Left lung (tissue), 10 donors: ENCODE measurements around the gene ZBTB25. TPM values are rescaled to one million over a fixed set of nuclear protein-coding genes. Genes with fewer than 3 reads are reported as not detected.

Source experiments
- ATAC-seq: fragments of 200-7000 bp; cut with Tn5 transposase; one replicate; pipeline ENCODE4 v1.9.1; 2020; ENCODE audit warnings: moderate library complexity
- DNase-seq, 4 donors: peaks; one replicate each; pipeline ENCODE4 v3.0.0-alpha.2; 2013 to 2020
- H3K27ac ChIP-seq, 2 donors: fragments of 200-600 bp; sonication (generic) in 1 of 2; one replicate each; pipeline versions ENCODE4 v1.5.0 to v1.8.0; 2020 to 2021
- H3K27me3 ChIP-seq, 2 donors: fragments of 200-600 bp; sonication (generic) in 1 of 2; one replicate each; pipeline versions ENCODE4 v1.5.0 to v1.8.0; 2020 to 2021
- H3K36me3 ChIP-seq, 2 donors: fragments of 200-600 bp; sonication (generic) in 1 of 2; one replicate each; pipeline versions ENCODE4 v1.5.0 to v1.8.0; 2020 to 2021
- H3K4me1 ChIP-seq, 2 donors: fragments of 200-600 bp; one replicate each; pipeline ENCODE4 v1.8.0; 2021
- H3K4me3 ChIP-seq, 2 donors: fragments of 200-600 bp; sonication (generic) in 1 of 2; one replicate each; pipeline versions ENCODE4 v1.5.0 to v1.8.0; 2020 to 2021; ENCODE audit warnings: mild to moderate bottlenecking in 1 of 2
- H3K9me3 ChIP-seq, 2 donors: fragments of 200-600 bp; sonication (generic) in 1 of 2; one replicate each; pipeline versions ENCODE4 v1.5.0 to v1.8.0; 2020 to 2021
- intact Hi-C, 2 donors: fragments of 100-400 bp; cut with DNase I; formaldehyde crosslinking; loops; one replicate each; pipeline versions ENCODE4 v1.11.2 to v1.14.2; 2022
- polyA plus RNA-seq, 6 donors: library from polyadenylated mRNA; unstranded; fragments of 120-200 nt; gene quantifications; one replicate each; pipeline ENCODE4 v1.2.1, GENCODE V29; 2013; ENCODE audit not compliant: insufficient read length in 6 of 6
- total RNA-seq, 2 donors: library from RNA; stranded (reverse); fragmentation: NEBNext Ultra II Directional; extraction: Animal tissue kit (Norgen Biotek cat#: 25700); gene quantifications; one replicate each; pipeline ENCODE4 v1.2.1, GENCODE V29; 2021
- TF ChIP-seq, protein P1 (sequence below), 2 donors: fragments of 200-600 bp; sonication (generic) in 1 of 2; IDR thresholded peaks; one replicate each; pipeline versions ENCODE4 v1.5.0 to v1.8.0; 2021; ENCODE audit warnings: antibody characterized with exemption in 2 of 2
- donor health status: DM: no; HTN: yes; CAD: no.
- donor health status: DM: no; HTN: no; CAD: no.

ZBTB25 gene
- total and polyA plus RNA-seq, 8 donors: 10.1 to 18.5 (median 13.7) TPM

DNA sequence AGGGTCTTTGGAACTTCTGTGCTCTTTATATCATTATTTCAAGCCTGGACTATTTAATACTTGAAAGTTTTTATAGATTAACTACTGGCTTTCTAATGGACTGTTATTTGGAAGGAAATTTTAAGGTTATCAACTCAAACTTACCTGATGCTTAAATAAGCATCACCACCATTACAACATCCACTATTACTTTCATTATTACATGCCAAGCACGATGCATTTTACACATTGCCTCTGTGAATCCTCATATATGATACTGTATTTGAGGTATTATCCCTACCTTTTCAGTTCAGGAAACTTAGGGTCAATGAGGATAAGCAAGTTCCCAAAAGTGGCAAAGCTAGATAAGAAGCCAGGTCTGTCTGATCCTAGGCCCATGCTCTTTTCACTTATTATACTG is 13.3 kb upstream of the ZBTB25 start:
- no peaks in the 10 kb centered on the region for H3K27me3 ChIP-seq
- H3K9me3 ChIP-seq: no peaks in the 10 kb centered on the region
- DNase-seq (no peak), ATAC-seq (no peak)
- no peak overlapping the region for H3K27ac ChIP-seq
- TF ChIP-seq, protein P1, sequence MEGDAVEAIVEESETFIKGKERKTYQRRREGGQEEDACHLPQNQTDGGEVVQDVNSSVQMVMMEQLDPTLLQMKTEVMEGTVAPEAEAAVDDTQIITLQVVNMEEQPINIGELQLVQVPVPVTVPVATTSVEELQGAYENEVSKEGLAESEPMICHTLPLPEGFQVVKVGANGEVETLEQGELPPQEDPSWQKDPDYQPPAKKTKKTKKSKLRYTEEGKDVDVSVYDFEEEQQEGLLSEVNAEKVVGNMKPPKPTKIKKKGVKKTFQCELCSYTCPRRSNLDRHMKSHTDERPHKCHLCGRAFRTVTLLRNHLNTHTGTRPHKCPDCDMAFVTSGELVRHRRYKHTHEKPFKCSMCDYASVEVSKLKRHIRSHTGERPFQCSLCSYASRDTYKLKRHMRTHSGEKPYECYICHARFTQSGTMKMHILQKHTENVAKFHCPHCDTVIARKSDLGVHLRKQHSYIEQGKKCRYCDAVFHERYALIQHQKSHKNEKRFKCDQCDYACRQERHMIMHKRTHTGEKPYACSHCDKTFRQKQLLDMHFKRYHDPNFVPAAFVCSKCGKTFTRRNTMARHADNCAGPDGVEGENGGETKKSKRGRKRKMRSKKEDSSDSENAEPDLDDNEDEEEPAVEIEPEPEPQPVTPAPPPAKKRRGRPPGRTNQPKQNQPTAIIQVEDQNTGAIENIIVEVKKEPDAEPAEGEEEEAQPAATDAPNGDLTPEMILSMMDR (IDR thresholded peaks at IDR 0.05): no peak
- intact Hi-C loops: no loop called here
- H3K36me3 ChIP-seq: peaks cover 0 to 7% of the 10 kb centered on the region in 2 donors
- peaks cover 0 to 39% of the 10 kb centered on the region in 2 donors for H3K4me1 ChIP-seq
- no peak overlapping the region for H3K4me3 ChIP-seq

DNA sequence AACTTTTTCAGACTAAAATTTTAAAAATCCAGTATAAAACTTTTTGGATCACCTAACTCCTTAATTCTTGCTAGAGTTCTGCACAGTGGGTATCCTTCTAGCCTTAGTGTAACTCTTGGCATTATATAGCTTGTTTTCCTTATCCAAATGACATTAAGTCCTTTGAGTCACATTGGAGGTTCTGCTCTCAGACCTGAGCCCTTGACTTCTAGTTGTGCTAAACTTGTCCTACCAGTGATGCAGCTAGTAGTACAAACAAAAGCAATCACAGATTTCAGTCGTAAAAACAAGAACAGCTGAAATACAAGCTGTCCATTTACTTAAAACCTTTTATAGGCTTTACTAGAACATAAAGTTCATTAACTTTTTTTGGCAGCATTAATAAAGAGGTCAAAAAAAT is 11.4 kb upstream of the ZBTB25 start:
- H3K36me3 ChIP-seq: no peaks in the 10 kb centered on the region
- H3K27ac ChIP-seq: no peak overlapping the region
- intact Hi-C loops: no loop called here
- TF ChIP-seq, protein P1 (IDR thresholded peaks at IDR 0.05): no peak
- ATAC-seq (peak; percentile 58), DNase-seq (peak in 1 of 4 donors; percentile 30)
- H3K27me3 ChIP-seq: no peaks in the 10 kb centered on the region
- peaks cover 14 to 48% of the 10 kb centered on the region in 2 donors for H3K4me1 ChIP-seq
- no peaks in the 10 kb centered on the region for H3K9me3 ChIP-seq
- H3K4me3 ChIP-seq: no peak overlapping the region

DNA sequence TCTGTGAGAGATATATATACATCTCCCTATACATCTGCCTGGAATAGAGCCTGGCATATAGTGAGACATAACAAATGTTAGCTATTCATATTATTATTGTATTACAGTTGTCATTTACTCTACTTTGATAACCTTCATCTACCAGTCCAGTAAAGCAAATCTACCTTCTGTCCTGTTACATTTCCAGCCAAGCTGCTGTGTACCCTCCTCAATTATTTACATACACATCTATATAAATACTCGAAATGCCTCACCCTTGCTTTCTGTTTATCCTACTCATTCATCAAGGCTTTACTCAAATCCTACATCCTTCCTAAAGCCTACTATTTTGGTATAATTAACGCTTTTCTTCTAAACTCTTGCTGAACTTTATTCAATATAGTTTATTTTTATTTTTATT is 9.6 kb upstream of the ZBTB25 start:
- TF ChIP-seq, protein P1 (IDR thresholded peaks at IDR 0.05): no peak
- intact Hi-C loops: no loop called here
- H3K36me3 ChIP-seq: no peaks in the 10 kb centered on the region
- DNase-seq (no peak), ATAC-seq (no peak)
- H3K27ac ChIP-seq: no peak overlapping the region
- H3K27me3 ChIP-seq: no peaks in the 10 kb centered on the region
- peaks cover 23 to 62% of the 10 kb centered on the region in 2 donors for H3K4me1 ChIP-seq
- H3K9me3 ChIP-seq: no peaks in the 10 kb centered on the region
- no peak overlapping the region for H3K4me3 ChIP-seq

DNA sequence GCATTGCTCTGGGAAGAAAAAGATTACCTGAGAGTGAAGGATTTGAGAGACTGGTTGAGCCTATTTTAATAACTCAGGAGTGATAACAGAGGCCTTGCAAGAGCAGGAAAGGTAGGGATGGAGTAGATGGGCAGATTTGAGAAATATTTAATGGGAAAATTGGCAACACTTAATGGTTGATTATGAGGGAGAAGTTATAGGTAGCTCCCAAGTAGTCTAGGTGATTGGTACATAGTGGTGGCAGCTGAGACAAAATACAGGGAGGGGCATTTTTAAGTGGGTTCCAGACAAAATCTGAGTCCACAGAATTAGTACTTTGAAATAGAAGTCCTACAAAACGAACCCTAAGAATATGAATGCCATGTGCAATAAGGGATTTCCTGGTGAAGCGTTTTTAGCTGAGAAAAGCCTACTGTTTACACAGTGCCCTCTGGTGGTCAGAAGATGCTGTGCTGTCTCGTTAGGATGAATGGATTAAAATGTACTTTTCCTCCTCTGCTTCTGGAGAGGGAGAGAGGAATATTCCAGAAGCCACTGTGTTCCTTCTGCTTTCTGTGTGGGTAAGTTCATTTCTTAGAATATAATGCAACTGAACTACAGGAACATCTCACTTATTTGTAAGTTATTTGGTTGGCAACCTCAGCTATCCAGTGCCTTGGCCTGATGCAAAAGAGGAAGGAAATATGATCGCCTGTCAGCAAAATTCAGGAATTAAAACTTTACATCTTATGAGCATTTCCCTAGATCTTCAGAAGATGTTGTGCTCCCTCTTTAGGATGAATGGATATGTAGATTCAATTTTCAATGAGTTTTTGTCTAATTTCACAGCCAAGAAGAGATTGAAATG is 7.4 kb upstream of the ZBTB25 start:
- ATAC-seq: peak; percentile 82
- no peaks in the 10 kb centered on the region for H3K36me3 ChIP-seq
- no peaks in the 10 kb centered on the region for H3K27me3 ChIP-seq
- peak overlapping the region; percentile 4 to 68 for H3K27ac ChIP-seq
- no peaks in the 10 kb centered on the region for H3K9me3 ChIP-seq
- no peak overlapping the region for H3K4me3 ChIP-seq
- DNase-seq: peak in 3 of 4 donors; percentile 46 to 74 (median 46)
- TF ChIP-seq, protein P1 (IDR thresholded peaks at IDR 0.05): peak; percentile 93 to 98
- peaks cover 34 to 78% of the 10 kb centered on the region in 2 donors for H3K4me1 ChIP-seq
- intact Hi-C loops: no loop called here

DNA sequence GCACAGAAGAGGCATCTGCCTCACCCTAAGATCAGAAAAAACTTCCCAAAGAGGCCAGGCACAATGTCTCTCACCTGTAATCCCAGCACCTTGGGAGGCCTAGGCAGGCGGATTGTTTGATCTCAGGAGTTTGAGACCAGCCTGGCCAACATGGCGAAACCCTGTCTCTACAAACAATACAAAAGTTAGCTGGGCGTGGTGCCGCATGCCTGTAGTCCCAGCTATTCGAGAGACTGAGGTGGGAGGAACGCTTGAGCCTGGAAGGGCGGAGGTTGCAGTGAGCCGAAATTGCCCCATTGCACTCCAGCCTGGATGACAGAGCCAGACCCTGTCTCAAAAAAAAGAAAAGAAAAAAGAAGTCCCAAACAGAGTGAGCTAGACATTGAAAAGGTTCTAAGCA is 5.4 kb upstream of the ZBTB25 start:
- DNase-seq (no peak), ATAC-seq (no peak)
- TF ChIP-seq, protein P1 (IDR thresholded peaks at IDR 0.05): no peak
- H3K27ac ChIP-seq: no peak overlapping the region
- no peaks in the 10 kb centered on the region for H3K9me3 ChIP-seq
- H3K4me3 ChIP-seq: no peak overlapping the region
- intact Hi-C loops: no loop called here
- H3K36me3 ChIP-seq: no peaks in the 10 kb centered on the region
- no peaks in the 10 kb centered on the region for H3K27me3 ChIP-seq
- H3K4me1 ChIP-seq: peaks cover 38 to 78% of the 10 kb centered on the region in 2 donors
